Measurements from ENCODE around the gene DYRK1A.

The DYRK1A gene

DNA sequence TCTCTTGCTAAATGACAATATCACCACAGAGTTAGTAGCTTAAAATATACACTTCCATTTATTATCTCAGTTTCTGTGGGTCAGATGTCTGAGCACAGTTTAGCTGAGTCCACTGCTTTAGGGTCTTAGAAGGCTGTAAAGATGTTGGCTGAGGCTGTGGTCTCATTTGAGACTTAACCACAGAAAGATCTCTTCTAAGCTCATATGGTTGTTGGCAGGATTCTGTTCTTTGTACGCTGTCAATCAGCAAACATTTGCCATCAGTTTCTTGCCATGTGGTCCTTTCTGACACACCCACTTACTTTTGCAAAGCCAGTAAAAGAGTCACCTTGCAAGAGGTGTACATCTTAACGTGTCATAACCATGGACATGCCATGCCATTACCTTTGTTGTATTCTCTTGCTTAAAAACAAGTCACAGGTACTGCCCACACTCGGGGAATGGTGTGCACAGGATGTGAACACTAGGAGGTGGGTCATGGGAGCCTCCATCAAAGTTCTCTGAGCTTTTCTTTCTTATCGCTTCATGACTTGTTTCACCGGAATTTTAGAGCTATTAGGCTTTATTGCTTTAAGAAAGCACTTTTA lies 18.7 kb downstream of the DYRK1A start:
- no peak for DNase-seq (ENCODE audit: low spot score)

- no peak for DNase-seq (ENCODE audit: low spot score)
These were observed 19.6 kb downstream of the DYRK1A start for GRCh38 chr21:37386151-37386550.

GRCh38 chr21:37389456-37389855 lies 22.9 kb downstream of the DYRK1A start:
- DNase-seq (ENCODE audit: low spot score), result no peak

GRCh38 chr21:37391666-37392065 lies 25.1 kb downstream of the DYRK1A start:
- DNase-seq (ENCODE audit: low spot score), result no peak

GRCh38 chr21:37392441-37392840 lies 25.9 kb downstream of the DYRK1A start:
- no peak for DNase-seq (ENCODE audit: low spot score)

GRCh38 chr21:37393030-37393429 lies 26.5 kb downstream of the DYRK1A start:
- DNase-seq (ENCODE audit: low spot score), result no peak

GRCh38 chr21:37393786-37394185 lies 27.2 kb downstream of the DYRK1A start:
- DNase-seq (ENCODE audit: low spot score), result no peak

DNA sequence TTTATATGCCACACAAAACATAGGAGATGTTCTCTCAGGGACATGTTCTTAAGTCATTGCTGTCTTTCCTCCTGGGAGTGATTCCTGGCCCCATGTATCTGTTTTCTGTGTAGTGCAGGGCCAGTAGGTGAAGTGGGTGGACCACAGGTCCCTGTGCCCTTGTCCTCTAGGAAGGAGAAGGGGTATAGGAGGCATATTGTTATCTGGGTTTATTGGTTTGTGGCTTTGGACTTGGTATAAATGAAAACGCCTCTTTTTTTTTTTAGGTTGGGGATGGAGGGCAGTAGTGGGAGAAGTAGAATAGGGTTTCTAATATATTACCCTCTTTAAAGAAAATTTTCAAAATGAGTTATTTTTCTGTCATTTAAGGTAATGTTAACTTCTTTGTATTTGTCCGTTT lies 29.4 kb downstream of the DYRK1A start:
- no peak for DNase-seq (ENCODE audit: low spot score)

- DNase-seq (ENCODE audit: low spot score), result no peak
These were observed 30.3 kb downstream of the DYRK1A start for GRCh38 chr21:37396855-37397254.

DNA sequence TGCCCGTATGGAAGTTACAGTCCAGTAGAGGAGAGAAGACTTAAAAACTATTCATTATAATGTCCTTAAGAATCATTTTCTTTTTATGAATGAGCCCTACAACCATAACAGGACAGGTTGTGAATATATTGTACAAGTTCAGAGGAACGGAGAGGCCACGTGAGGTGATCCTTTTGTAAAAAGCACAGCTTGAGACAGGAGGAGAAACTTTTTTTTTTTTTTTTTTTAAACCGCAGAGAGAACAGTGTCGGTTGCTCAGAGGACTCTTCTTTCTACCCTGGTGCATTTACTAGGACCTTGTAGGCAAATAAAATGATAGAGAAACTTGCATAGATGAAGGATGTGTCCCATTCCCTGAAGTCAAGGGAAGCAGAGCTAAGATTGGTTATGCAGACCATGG lies 32.1 kb downstream of the DYRK1A start:
- DNase-seq (ENCODE audit: low spot score), result no peak

DNA sequence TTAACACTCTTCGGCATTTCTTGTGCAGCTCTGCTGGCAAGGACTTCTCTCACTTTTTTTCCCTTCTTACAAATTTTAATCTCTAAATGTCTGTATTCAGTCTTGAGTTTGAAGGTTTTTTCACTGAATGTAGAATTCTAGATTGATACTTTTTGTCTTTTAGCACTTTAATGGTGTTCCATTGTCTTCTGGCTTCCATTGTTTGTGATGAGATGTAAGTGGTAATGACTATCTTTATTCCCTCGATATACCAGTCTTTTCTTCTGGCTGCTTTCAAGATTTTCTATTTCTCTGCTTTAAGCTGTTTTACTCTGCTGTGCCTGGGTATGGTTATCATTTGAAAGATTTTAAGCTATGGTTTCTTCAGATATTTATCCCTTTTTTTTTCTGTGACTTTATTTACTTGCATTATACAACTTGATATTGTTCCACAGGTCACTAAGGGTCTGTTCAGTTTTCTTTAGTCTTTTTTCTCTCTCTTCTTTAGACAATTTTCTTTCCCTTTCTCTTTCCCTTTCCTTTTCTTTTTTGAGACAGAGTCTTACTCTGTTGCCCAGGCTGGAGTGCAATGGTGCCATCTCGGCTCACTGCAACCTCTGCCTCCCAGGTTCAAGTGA lies 35.8 kb downstream of the DYRK1A start:
- DNase-seq (ENCODE audit: low spot score), result no peak

- no peak for DNase-seq (ENCODE audit: low spot score)
These were observed 39.1 kb downstream of the DYRK1A start for GRCh38 chr21:37405629-37406028.

DNA sequence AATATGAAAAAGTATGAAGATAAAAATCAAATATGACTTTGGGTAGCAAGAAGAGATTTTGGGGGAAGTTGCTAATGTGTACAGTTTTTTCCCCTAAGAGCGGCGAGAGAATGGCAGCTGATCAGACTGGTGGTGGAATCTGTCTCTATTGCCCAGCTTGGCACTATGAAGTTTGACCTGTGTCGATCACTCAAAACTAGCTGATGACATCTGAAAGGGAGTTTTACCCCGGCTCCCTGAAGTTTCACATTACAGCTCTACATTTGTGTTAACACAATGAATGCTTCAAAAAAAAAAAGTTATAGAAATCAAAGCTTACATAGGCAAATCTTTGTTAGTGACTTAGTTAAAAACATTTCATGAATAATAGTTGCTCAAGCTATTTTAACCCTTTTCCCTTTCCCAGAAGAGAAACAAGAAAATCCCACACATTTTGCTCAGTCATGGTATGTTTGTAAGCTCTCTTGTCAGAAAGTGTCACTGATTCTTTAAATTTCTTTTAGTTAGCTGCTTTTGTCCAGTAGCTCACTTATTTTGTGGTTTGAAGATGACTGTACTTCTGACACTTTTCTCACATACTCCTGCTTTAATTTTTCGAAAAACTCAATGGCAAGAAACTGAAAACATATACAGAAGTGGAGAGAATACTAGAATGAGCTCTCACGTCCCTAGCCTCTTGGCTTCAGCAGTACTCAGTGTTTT lies 41.3 kb downstream of the DYRK1A start:
- no peak for DNase-seq (ENCODE audit: low spot score)

GRCh38 chr21:37408464-37409193 lies 42.1 kb downstream of the DYRK1A start:
- no peak for DNase-seq (ENCODE audit: low spot score)

DNA sequence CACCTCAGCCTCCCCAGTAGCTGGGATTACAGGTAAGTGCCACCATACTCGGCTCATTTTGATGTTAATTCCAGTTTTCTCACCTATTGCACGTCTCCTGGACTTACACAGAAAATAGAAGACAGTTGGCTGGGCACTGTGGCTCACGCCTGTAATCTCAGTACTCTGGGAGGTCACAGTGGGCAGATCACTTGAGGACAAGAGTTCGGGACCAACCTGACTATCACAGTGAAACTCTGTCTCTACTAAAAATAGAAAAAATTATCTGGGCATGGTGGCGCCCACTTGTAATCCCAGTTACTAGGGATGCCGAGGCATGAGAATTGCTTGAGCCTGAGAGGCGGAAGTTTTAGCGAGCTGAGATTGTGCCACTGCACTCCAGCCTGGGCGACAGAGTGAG lies 44.1 kb downstream of the DYRK1A start:
- no peak for DNase-seq (ENCODE audit: low spot score)

DNA sequence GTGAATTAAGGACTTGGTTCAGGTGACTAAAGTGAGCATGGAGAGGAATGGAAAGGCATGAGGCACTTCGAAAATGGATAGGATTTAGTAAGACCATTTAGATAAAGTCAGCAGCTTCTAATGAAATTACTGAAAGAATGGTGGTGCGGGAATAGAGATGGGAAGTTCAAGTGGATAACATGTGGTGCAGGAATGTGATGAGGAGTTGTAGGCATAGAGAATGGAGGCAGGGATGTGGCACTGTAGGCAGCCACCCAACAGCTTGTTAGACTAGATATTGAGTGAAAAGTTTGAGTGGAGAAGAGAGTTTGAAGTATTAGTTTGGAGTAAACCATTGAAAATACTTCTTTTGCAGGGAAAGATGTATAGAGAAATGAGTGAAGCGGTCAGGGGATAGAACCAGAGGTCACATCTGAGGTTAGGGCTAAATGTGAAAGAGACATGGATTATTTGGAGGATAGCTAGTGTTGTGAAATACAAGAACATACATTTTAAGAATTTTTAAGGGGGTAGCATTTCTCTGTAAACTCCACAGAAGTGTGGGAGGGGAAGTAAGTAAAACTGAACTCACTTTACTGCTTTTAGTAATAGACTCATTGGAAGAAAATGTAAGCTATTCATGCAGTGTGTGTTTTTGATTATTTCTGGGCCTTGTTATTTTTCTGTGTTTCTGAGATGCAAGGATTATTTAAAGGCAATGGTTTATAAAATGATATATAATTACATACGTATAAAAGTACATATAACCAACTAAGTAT lies 46.2 kb downstream of the DYRK1A start:
- no peak for DNase-seq (ENCODE audit: low spot score)

GRCh38 chr21:37413553-37414291 lies 47.1 kb downstream of the DYRK1A start:
- DNase-seq (ENCODE audit: low spot score), result no peak

GRCh38 chr21:37414292-37415253 lies 48.0 kb downstream of the DYRK1A start:
- DNase-seq (ENCODE audit: low spot score), result no peak

- no peak for DNase-seq (ENCODE audit: low spot score)
These were observed 49.4 kb downstream of the DYRK1A start for GRCh38 chr21:37415939-37416338.

GRCh38 chr21:37416914-37417313 lies 50.3 kb downstream of the DYRK1A start:
- no peak for DNase-seq (ENCODE audit: low spot score)

Measured in globus pallidus (tissue), 1 donor.